Stimulated activated CD8-positive, alpha-beta memory T cell treated with anti-CD3 and anti-CD28 coated beads, Interleukin-7, amount 100 ng/mL, for 1 hour (primary cell): Measurements from ENCODE around the gene LRGUK.
"Not testable (repeated sequence)": the region's sequence is repeated elsewhere in the genome, so short reads cannot be mapped to it uniquely, and the experiment has no call there.

ENCODE experiments used
- DNase-seq, 2 donors: peaks; one replicate each; pipeline ENCODE4 v3.0.0-alpha.2; 2020; ENCODE audit warnings: low read depth in 2 of 2

LRGUK gene

DNA sequence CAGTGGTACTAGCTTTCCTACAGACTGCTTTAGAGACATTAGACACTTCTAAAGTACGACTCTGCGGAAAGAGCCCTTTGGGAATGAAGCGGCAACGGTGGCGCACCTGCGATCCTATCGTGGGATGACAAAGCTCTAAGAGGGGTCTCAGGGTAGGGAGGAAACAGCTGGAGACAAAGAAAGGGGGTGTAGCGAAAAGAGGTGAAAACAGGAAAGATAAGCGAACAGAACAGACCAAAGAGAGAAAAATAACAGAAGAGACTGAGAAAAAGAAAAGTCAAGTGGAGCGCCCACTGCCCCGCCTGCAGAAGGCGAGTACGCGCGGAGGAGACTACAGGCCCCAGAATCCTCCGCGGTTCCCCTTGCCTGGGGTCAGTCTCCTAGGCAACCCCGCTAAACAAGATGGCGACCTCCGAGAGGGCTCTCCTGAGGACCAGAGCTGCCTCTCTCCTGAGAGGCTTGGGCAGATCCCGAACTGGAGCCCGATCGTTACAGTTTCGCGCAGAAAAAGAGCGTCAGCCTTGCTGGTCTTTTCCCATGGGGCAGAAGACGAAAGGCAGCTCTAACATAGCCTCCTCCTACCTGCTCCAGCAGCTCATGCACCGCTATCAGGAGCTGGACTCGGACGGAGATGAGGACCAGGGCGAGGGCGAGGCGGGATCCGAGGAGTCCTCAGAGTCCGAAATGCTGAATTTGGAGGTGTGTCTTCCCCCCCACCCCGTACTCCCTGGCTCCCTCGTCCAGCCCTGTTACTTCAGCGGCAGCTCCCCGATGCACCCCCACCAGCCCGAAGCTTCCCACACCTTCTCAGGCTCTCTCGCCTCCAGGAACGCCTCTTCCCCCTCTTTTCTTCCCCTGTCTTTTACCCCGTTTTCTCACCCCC lies at the start of gene LRGUK:
Gene LRGUK, plus strand, starts transcription at position 375 of the 883 bp plus-strand sequence. Its CDS starts 28 bp downstream, at position 403.
- peak; percentile 43 to 48 for DNase-seq

DNA sequence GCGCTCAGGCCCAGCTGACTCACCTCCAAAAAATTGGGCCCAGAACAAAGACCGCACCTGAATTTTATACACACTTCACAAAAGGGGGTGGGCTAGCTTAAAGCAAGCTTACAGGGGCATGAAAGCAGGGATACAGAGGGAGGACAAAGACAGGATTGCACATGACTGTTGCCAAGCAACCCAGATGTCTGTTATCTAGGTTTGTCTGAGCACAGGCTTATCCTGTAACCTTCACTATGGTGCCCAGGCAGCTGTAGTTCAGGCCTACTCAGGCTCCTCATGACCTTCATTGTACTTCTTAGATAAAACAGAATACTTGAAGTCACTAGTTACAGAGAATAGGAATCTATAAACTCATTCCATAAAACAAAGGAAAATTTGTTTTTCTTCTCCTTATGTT lies 49.6 kb upstream of the LRGUK start:
- not testable (repeated sequence) for DNase-seq

DNA sequence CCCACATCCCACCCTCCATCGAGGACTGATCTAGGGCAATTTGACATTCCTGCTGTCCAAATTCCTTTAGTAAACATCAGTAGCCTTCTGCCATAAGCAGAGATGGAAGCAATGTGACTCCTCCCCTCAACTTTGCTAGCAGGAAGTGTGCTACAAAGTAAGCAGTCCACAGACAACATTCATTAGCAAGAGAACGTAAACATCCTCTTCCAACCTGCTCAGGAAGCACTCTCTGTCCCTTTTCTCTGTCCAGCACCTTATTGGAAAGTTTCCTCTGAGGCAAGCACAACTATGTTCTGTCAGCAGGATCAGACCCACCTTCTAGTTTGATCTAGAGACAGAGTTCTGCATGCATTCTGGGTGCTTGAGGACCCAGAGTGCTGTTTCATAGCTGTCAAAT lies 48.1 kb upstream of the LRGUK start:
- DNase-seq = no peak

DNA sequence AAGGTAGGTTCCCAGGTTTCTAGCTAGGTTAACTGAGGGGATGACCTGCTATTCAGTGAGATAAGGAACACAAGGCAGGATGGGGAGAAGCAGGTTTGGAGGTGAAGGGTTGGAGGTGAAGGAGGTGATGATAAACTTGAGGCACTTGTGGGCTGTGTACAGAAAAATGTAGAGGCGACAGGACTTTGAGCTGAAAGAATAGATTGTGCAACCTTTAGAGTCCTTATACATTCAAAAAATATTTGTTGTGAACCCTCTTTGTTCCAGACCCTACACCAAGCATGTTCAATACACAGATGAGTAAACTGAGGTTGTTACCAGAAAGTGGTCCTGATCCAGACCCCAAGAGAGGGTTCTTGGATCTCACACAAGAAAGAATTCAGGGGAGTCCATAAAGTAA lies 45.4 kb upstream of the LRGUK start:
- DNase-seq = no peak

GRCh38 chr7:134083766-134084487 lies 43.2 kb upstream of the LRGUK start:
- DNase-seq = no peak

GRCh38 chr7:134084488-134085144 lies 42.5 kb upstream of the LRGUK start:
- no peak for DNase-seq

DNA sequence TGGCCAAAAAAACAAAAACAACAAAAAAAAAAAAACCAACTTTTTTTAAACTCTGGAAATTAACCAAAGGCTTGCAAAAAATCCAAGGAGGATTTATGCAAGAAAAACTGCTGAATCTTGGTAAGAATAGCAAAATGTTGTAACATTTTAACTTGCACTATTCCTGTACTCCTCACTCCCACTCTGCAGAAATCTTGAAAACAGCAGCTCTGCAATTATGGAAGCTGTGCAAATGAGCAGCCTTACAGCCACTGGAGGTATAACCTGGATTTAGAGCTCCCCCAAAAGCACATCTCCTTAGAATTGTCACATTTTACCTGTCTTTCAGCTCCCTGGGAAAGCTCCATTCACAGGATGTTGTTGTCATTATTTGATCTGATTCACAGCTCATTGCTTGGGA lies 41.8 kb upstream of the LRGUK start:
- DNase-seq = no peak

DNA sequence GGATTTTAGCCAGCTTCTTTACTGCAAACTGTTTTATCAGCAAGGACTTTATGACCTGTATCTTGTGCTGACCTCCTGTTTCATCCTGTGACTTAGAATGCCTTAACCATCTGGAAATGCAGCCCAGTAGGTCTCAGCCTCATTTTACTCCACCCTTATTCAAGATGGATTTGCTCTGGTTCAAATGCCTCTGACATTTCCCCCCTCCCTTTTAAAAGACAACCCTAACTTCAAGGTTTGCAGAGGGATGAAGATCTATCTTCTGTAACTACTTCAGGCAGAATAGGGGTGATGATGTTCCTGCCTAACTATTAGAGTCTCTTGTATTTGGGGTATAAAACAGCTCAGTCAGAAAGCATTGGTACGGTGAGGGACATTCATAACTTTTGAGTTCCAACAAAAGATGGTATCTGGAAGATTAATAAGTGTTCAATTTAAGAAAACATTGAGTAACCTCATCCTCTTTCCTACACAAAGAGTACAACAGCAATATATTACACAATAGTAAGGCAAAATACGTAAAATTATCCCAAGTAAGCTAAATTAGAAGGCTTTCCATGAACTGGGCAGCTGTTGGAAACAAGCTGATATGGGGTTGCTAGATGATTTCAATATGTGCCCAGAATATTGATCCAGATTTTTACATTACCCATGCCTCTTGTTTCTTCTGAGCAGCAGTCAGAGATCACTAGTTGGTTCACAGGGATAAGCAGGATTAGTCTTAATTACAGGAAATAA lies 40.0 kb upstream of the LRGUK start:
- no peak for DNase-seq

DNA sequence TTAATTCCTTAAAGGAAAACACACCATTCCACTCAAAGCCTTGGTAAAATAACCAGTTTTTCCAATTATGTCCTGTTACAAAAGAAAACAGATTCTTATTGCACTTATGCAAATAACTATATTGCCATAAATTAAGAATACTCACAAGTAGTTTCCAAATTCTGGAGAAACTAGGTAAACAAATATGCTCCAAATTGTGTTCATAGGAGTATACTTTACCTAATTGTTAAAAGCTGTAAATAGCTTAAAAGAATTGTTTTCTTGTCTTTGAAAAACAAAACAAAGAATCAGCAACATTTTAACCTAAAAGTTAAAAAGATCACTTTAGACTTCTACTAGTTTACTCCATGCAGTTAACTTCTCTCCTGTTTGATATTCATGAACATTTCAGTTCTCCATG lies 38.9 kb upstream of the LRGUK start:
- DNase-seq = no peak

- DNase-seq = no peak
Observed at GRCh38 chr7:134089446-134089845, 37.7 kb upstream of the LRGUK start.

DNA sequence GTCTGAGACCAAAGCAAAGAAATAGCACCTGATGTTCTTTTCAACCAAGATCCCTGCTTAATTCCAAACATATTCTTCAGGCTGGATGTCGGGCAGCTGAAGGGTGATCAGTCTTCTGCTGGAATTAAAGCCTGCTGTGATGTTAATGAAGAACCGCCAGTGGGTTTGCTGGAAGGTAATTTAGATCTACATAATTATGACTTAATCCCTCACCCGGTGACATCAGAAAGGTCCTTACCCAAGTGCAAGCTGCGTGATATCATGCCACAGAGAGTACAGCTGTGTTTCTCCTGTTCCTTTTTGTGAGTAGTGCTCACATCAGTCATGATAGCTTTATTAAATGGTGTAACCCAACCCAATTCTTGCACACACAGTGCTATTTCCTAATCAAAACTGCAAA lies 29.1 kb upstream of the LRGUK start:
- no peak for DNase-seq

- DNase-seq = no peak
Observed at GRCh38 chr7:134101716-134102115, 25.4 kb upstream of the LRGUK start.

- DNase-seq = no peak
Observed at GRCh38 chr7:134104166-134104565, 23.0 kb upstream of the LRGUK start.

- DNase-seq = no peak
Observed at GRCh38 chr7:134105841-134106240, 21.3 kb upstream of the LRGUK start.

- no peak for DNase-seq
Observed at GRCh38 chr7:134108802-134109201, 18.3 kb upstream of the LRGUK start.

GRCh38 chr7:134113655-134114054 lies 13.5 kb upstream of the LRGUK start:
- no peak for DNase-seq

GRCh38 chr7:134114992-134115391 lies 12.1 kb upstream of the LRGUK start:
- no peak for DNase-seq

GRCh38 chr7:134120405-134120804 lies 6.7 kb upstream of the LRGUK start:
- no peak for DNase-seq

DNA sequence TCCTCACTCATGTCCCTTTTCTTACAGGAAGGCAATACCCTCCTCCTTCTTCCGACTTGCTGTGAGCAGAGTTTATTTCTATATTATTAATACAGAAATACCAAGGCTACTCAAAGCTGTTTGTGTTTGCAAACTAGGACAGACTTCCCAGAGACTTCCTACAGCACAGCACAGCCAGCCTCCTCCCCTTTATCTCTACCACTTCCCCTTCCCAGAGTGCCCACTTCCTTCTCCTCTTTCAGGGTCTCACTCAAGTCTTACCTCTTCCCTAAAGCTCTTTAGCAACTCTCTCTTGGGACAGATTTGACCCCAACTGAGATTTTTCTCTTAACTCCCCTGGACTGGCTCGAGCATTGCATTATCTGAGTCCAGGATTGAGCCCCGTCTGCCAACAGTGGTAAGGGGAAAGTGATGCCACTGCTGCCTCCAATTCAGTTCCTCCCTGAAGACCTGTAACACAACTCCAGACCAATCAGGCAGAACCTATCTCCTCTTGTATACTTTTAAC lies 5.5 kb upstream of the LRGUK start:
- DNase-seq = no peak

GRCh38 chr7:134122980-134123379 lies 4.2 kb upstream of the LRGUK start:
- DNase-seq = no peak

- DNase-seq = no peak
Observed at GRCh38 chr7:134126146-134126545, 994 bp upstream of the LRGUK start.

- no peak for DNase-seq
Observed at GRCh38 chr7:134126596-134126965, 559 bp upstream of the LRGUK start.
